Neural progenitor cell (in vitro differentiated cells): ENCODE measurements around the gene LIPM. TPM values are rescaled to one million over a fixed set of nuclear protein-coding genes. Genes with fewer than 3 reads are reported as not detected.

Source experiments
- DNase-seq: peaks from one replicate; pipeline ENCODE4 v3.0.0-alpha.2; 2016; ENCODE audit warnings: low spot score
- H2AFZ ChIP-seq: fragments of 200-600 bp; sonication (generic); replicated peaks from 2 replicates; pipeline ENCODE4 v1.6.1; 2016; ENCODE audit warnings: antibody characterized with exemption
- H3F3A ChIP-seq: fragments of 200-600 bp; sonication (generic); 2 replicates; pipeline ENCODE4 v1.6.1; 2016; ENCODE audit warnings: antibody characterized with exemption, low read depth
- H3K27ac ChIP-seq: fragments of 200-600 bp; sonication (generic); 2 replicates; pipeline ENCODE4 v1.5.1; 2016; ENCODE audit warnings: mild to moderate bottlenecking
- H3K27me3 ChIP-seq: fragments of 200-600 bp; sonication (generic); 2 replicates; pipeline ENCODE4 v1.6.1; 2016; ENCODE audit warnings: mild to moderate bottlenecking, moderate library complexity
- H3K36me3 ChIP-seq: fragments of 200-600 bp; sonication (generic); 2 replicates; pipeline ENCODE4 v1.5.1; 2016
- H3K4me1 ChIP-seq: fragments of 200-600 bp; sonication (generic); 2 replicates; pipeline ENCODE4 v1.6.1; 2016; ENCODE audit warnings: mixed run types
- H3K4me2 ChIP-seq: fragments of 200-600 bp; sonication (generic); 2 replicates; pipeline ENCODE4 v1.6.1; 2016
- H3K4me3 ChIP-seq: fragments of 200-600 bp; sonication (generic); 2 replicates; pipeline ENCODE4 v1.5.1; 2016
- H3K79me2 ChIP-seq: fragments of 200-600 bp; sonication (generic); 2 replicates; pipeline ENCODE4 v1.6.1; 2016; ENCODE audit warnings: low read depth
- H3K9ac ChIP-seq: fragments of 200-600 bp; sonication (generic); 2 replicates; pipeline ENCODE4 v1.6.1; 2016
- H3K9me3 ChIP-seq: fragments of 200-600 bp; sonication (generic); 2 replicates; pipeline ENCODE4 v1.5.1; 2016; ENCODE audit warnings: low read depth
- H4K20me1 ChIP-seq: fragments of 200-600 bp; sonication (generic); 2 replicates; pipeline ENCODE4 v1.6.1; 2016; ENCODE audit warnings: low read depth
- H3K27ac Mint-ChIP-seq: 3 replicates; pipeline ENCODE4 v1.8.0; 2021; ENCODE audit warnings: mixed read lengths
- H3K27me3 Mint-ChIP-seq: 2 replicates; pipeline ENCODE4 v1.8.0; 2022; ENCODE audit warnings: low read depth, mild to moderate bottlenecking, inconsistent platforms, moderate library complexity, mixed read lengths; ENCODE audit not compliant: insufficient read depth
- H3K36me3 Mint-ChIP-seq: 3 replicates; pipeline ENCODE4 v1.8.0; 2021; ENCODE audit warnings: mixed read lengths
- H3K4me1 Mint-ChIP-seq: 3 replicates; pipeline ENCODE4 v1.8.0; 2021; ENCODE audit warnings: mixed read lengths
- H3K4me3 Mint-ChIP-seq: 3 replicates; pipeline ENCODE4 v1.8.0; 2021; ENCODE audit warnings: mild to moderate bottlenecking, moderate library complexity, mixed read lengths
- H3K9me3 Mint-ChIP-seq: 3 replicates; pipeline ENCODE4 v1.8.0; 2020; ENCODE audit warnings: mixed read lengths
- EZH2 ChIP-seq: fragments of 200-600 bp; sonication (generic); IDR thresholded peaks from 2 replicates; pipeline ENCODE4 v1.6.1; 2017; ENCODE audit warnings: antibody characterized with exemption, mild to moderate bottlenecking, moderate library complexity
- EZH2phosphoT487 ChIP-seq: fragments of 200-600 bp; sonication (generic); IDR thresholded peaks from 2 replicates; pipeline ENCODE4 v1.6.1; 2017; ENCODE audit warnings: antibody characterized with exemption
- total RNA-seq: library from RNA; depleted of rRNA; stranded (reverse); fragments of >200 nt; gene quantifications from 2 replicates; pipeline ENCODE4 v1.2.3, GENCODE V29; 2015; ENCODE audit warnings: low replicate concordance
- TF ChIP-seq, protein P1 (sequence below): fragments of 200-600 bp; sonication (generic); IDR thresholded peaks from 2 replicates; pipeline ENCODE4 v1.5.1; 2017; ENCODE audit warnings: antibody characterized with exemption, mild to moderate bottlenecking

LIPM gene
- total RNA-seq, 1 donor from 2014 or later = not detected

DNA sequence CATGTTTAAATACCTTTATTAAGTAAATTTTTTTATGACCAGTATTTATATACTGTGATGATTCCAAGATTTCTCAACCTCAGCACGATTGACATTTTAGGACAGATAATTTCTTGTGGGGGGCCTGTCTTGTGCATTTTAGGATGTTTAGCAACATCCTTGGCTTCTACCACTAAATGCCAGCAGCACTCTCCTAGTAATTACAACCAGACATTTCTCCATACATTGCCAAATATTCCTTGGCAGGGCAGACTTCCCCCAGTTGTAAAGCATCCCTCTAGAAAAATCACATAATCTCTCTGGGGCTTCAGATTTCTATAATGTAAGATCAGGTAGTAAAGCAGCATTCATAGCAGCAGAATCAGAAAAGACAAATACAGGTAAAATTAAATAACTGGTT is 7.8 kb upstream of the LIPM start:
- no peak overlapping the region for H3K27ac ChIP-seq
- no peaks in the 10 kb centered on the region for H3K9me3 ChIP-seq
- Mint-ChIP-seq H3K4me3 (no peak overlapping the region), H3K4me1 (no peaks in the 10 kb centered on the region), H3K36me3 (no peaks in the 10 kb centered on the region), H3K27ac (no peak overlapping the region), H3K9me3 (no peaks in the 10 kb centered on the region), H3K27me3 (peaks cover 7% of the 10 kb centered on the region)
- no peaks in the 10 kb centered on the region for H3K79me2 ChIP-seq
- H3K36me3 ChIP-seq = no peaks in the 10 kb centered on the region
- H3K4me2 ChIP-seq = no peak overlapping the region
- no peaks in the 10 kb centered on the region for H3F3A ChIP-seq
- no peak overlapping the region for H3K4me3 ChIP-seq
- no peak overlapping the region for H3K9ac ChIP-seq
- no peaks in the 10 kb centered on the region for H3K4me1 ChIP-seq
- no peaks in the 10 kb centered on the region for H3K27me3 ChIP-seq
- DNase-seq = no peak
- H2AFZ ChIP-seq = no peak overlapping the region
- no peaks in the 10 kb centered on the region for H4K20me1 ChIP-seq
- TF ChIP-seq EZH2phosphoT487 (no peak), EZH2 (no peak)
- TF ChIP-seq, protein P1, sequence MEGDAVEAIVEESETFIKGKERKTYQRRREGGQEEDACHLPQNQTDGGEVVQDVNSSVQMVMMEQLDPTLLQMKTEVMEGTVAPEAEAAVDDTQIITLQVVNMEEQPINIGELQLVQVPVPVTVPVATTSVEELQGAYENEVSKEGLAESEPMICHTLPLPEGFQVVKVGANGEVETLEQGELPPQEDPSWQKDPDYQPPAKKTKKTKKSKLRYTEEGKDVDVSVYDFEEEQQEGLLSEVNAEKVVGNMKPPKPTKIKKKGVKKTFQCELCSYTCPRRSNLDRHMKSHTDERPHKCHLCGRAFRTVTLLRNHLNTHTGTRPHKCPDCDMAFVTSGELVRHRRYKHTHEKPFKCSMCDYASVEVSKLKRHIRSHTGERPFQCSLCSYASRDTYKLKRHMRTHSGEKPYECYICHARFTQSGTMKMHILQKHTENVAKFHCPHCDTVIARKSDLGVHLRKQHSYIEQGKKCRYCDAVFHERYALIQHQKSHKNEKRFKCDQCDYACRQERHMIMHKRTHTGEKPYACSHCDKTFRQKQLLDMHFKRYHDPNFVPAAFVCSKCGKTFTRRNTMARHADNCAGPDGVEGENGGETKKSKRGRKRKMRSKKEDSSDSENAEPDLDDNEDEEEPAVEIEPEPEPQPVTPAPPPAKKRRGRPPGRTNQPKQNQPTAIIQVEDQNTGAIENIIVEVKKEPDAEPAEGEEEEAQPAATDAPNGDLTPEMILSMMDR = no peak

DNA sequence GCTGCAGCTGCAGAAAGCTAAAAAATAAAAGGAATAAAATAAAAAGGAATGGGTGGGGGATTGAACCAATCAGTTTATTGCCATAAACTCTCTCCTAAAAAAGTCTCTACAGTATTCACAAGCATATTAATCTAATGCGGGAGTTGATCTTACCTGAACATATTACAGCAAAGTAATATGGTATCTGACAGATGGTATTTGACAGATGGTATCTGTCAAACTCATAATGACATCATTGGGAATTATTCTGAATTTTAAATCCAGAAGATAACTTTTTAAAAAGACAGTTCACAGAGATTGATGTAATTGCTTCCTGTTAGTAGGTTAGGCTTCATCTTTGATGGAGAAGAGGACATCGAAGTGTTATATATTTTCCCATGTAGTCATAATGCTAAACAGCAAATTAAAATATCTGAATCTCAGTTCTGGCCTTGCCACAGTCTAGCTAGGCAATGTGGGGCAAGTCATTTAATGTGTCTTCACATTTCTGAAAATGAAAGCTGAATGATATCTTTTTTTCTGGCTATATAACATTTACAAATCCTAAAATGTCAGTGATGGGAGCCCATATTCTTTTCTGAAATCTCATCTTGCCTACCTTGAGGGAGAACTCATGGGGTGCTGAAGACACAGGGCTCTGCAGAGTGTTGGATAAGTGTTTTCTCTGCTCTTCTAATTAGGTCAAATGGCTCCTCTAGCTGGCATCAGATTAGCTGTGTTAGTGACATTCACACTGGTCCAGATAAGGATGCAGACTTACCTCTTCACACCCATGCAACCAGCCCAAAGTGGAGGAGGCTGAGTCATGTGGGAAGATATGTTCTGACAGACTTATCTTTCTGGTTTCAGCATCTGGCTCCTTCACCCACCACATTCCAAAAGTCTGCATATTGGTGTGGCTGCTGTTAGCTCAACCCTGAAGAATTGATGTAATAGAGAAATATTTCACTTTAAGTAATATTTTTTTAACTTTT is 2.1 kb upstream of the LIPM start:
- Mint-ChIP-seq H3K27me3 (peaks cover 5% of the 10 kb centered on the region), H3K36me3 (no peaks in the 10 kb centered on the region), H3K9me3 (no peaks in the 10 kb centered on the region), H3K4me3 (no peak overlapping the region), H3K27ac (no peak overlapping the region), H3K4me1 (peaks cover 4% of the 10 kb centered on the region)
- Histone ChIP-seq H3K9ac (no peak overlapping the region), H3F3A (no peaks in the 10 kb centered on the region), H3K4me1 (no peaks in the 10 kb centered on the region), H3K27me3 (no peaks in the 10 kb centered on the region), H3K36me3 (no peaks in the 10 kb centered on the region), H3K79me2 (no peaks in the 10 kb centered on the region), H3K4me2 (no peak overlapping the region), H3K9me3 (no peaks in the 10 kb centered on the region), H2AFZ (no peak overlapping the region), H4K20me1 (no peaks in the 10 kb centered on the region), H3K27ac (no peak overlapping the region), H3K4me3 (no peak overlapping the region)
- no peak for TF ChIP-seq EZH2phosphoT487
- DNase-seq = no peak

DNA sequence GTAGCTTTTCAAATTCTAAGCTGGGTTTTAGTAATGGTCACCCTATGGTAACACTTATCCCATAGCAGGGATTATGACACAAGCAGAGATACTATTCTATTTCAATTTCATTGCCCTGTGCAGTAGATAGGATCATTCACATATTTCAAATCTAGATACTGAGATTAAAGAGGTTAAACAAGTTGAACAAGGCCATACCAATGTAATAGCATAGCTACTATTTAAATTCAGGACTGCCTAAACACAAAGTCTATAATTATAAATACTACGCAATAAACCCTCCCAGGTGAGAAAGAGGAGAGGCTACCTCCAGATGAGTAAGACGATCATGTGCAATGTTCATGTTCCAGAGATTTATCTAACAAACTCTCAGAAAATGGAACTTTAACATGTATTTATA is 1.1 kb downstream of the LIPM start:
- no peaks in the 10 kb centered on the region for H3K36me3 ChIP-seq
- Mint-ChIP-seq H3K4me1 (peaks cover 4% of the 10 kb centered on the region), H3K4me3 (no peak overlapping the region), H3K27me3 (peaks cover 7% of the 10 kb centered on the region), H3K27ac (no peak overlapping the region), H3K36me3 (no peaks in the 10 kb centered on the region), H3K9me3 (no peaks in the 10 kb centered on the region)
- H2AFZ ChIP-seq = no peak overlapping the region
- no peak for TF ChIP-seq EZH2phosphoT487
- no peak for TF ChIP-seq EZH2
- H3K9me3 ChIP-seq = no peaks in the 10 kb centered on the region
- H3F3A ChIP-seq = no peaks in the 10 kb centered on the region
- no peak for DNase-seq
- no peak overlapping the region for H3K9ac ChIP-seq
- H3K79me2 ChIP-seq = no peaks in the 10 kb centered on the region
- H3K4me1 ChIP-seq = no peaks in the 10 kb centered on the region
- no peaks in the 10 kb centered on the region for H3K27me3 ChIP-seq
- no peak overlapping the region for H3K4me2 ChIP-seq
- no peak overlapping the region for H3K4me3 ChIP-seq
- H3K27ac ChIP-seq = no peak overlapping the region
- no peaks in the 10 kb centered on the region for H4K20me1 ChIP-seq

DNA sequence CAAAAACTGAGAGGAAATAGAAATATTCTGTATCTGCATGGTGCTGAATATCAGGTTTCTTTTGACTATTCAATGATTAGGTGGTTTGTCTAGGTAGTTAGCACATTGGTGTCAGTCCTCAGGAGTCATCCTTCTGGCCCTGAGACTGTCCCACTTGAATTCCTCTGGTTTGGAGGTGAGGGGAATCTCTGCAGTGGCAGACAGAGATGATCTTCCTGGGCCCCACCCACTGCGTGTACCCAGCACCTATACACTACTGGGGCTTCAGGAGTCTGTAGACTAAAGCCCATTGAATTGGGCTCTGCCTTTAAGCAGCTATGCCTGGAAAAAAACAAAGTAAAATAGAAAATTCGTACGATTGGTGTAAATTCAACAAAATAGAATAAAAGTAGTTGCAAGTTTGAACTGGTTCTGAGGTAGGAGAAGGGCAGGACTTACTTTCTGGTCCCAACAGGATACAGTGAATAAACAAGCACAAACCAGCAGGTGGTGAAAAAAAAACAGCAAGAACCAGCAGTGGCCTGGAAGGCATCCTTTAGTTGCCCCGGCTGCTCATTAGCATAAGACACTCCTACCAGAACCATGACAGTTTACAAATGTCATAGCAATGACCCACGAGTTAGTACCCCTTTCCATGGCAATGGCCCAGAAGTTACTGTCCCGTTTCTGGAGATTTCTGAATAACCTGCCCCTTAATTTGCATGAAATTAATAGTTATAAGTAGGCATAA is 1.7 kb downstream of the LIPM start:
- Histone ChIP-seq H3K4me2 (no peak overlapping the region), H3K9ac (no peak overlapping the region), H3K79me2 (no peaks in the 10 kb centered on the region), H3K4me1 (no peaks in the 10 kb centered on the region), H3F3A (no peaks in the 10 kb centered on the region), H3K36me3 (no peaks in the 10 kb centered on the region), H2AFZ (no peak overlapping the region), H4K20me1 (no peaks in the 10 kb centered on the region), H3K27me3 (no peaks in the 10 kb centered on the region), H3K9me3 (no peaks in the 10 kb centered on the region), H3K27ac (no peak overlapping the region), H3K4me3 (no peak overlapping the region)
- H3K9me3 Mint-ChIP-seq = no peaks in the 10 kb centered on the region
- DNase-seq = peak; percentile 12
- no peaks in the 10 kb centered on the region for H3K36me3 Mint-ChIP-seq
- peaks cover 4% of the 10 kb centered on the region for H3K4me1 Mint-ChIP-seq
- H3K4me3 Mint-ChIP-seq = no peak overlapping the region
- TF ChIP-seq EZH2phosphoT487 (no peak), EZH2 (no peak)
- TF ChIP-seq, protein P1 = no peak
- H3K27ac Mint-ChIP-seq = no peak overlapping the region
- peaks cover 7% of the 10 kb centered on the region for H3K27me3 Mint-ChIP-seq
